Gastroesophageal sphincter (tissue), 3 donors: ENCODE measurements around the gene EIPR1.

Experiments used
- CTCF ChIP-seq, 4 experiments: fragments of 200-600 bp in 2 of 4; fragments of 450-650 bp in 2 of 4; sonication (generic) in 1 of 4; IDR thresholded peaks; one replicate each; pipeline ENCODE4 v1.5.1; 2017 to 2019; ENCODE audit warnings: antibody characterized with exemption in 4 of 4, mild to moderate bottlenecking in 2 of 4, moderate library complexity in 2 of 4
- POLR2A ChIP-seq, 2 donors: fragments of 450-650 bp; IDR thresholded peaks; one replicate each; pipeline ENCODE4 v1.6.1; 2017; ENCODE audit warnings: antibody characterized with exemption in 2 of 2, mild to moderate bottlenecking in 2 of 2, moderate library complexity in 1 of 2
- POLR2AphosphoS5 ChIP-seq: sonication (generic); formaldehyde crosslinking; IDR thresholded peaks from one replicate; pipeline ENCODE4 v1.6.1; 2017; ENCODE audit warnings: antibody characterized with exemption

GRCh38 chr2:3251946-3252345 is 125.7 kb downstream of the EIPR1 start:
- TF ChIP-seq POLR2AphosphoS5 (no peak), POLR2A (IDR thresholded peaks at IDR 0.05) (no peak), CTCF (IDR thresholded peaks at IDR 0.05) (no peak)
